Right ventricle myocardium superior (tissue), 1 donor: ENCODE results near the gene MAP2K7. TPM values are rescaled to one million over a fixed set of nuclear protein-coding genes. Genes with fewer than 3 reads are reported as not detected.
"Not testable (repeated sequence)": the region's sequence is repeated elsewhere in the genome, so short reads cannot be mapped to it uniquely, and the experiment has no call there.

Source experiments
- ATAC-seq: fragments of 200-7000 bp; cut with Tn5 transposase; one replicate; pipeline ENCODE4 v1.9.1; 2020; ENCODE audit warnings: mild to moderate bottlenecking; ENCODE audit not compliant: poor library complexity
- DNase-seq: peaks from one replicate; pipeline ENCODE4 v3.0.0-alpha.2; 2020
- intact Hi-C: fragments of 100-400 bp; cut with DNase I; formaldehyde crosslinking; loops from one replicate; pipeline ENCODE4 v1.11.2; 2022
- total RNA-seq: library from RNA; stranded (reverse); fragmentation: NEBNext Ultra II Directional; extraction: Animal tissue kit (Norgen Biotek cat#: 25700); gene quantifications from one replicate; pipeline ENCODE4 v1.2.1, GENCODE V29; 2021
- donor health status: DM: no; HTN: yes; CAD: no; lungs with severe emphysema.

MAP2K7 gene
- total RNA-seq, 1 donor from 2014 or later, result 27.5 TPM

DNA sequence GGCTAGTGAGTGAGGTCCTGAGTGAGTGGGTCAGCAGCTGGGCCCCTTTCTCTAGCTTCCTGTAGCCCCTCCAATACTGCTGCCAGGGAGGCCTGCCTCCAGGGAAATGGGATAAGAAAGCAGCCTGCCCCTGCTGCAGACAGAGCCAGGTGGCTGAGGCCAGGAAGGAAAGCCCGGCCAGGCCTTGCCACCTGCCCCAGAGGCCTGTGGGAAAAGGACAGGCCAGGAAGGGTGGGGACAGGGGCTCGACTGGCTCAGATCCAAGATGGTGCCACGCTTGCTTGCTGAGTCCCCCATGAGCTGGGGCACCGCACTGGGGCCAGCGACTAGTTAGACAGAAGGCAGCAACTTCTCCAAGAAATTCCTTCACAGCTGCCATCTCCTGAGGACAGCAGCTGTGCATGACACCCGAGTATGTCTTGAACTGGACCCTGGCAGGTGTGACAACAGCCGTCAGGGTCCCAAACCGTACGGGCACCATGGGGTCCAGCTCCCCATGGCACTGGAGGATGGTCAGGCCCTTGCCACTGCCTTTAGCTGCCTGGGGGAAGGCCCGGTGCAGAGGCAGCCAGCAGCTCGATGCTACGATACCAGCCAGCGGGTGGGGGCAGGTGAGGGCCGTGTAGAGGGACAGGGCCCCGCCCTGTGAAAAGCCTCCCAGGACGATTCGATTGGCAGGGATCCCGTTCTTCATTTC, 24.4 kb upstream of the MAP2K7 start:
- ATAC-seq, result no peak

DNA sequence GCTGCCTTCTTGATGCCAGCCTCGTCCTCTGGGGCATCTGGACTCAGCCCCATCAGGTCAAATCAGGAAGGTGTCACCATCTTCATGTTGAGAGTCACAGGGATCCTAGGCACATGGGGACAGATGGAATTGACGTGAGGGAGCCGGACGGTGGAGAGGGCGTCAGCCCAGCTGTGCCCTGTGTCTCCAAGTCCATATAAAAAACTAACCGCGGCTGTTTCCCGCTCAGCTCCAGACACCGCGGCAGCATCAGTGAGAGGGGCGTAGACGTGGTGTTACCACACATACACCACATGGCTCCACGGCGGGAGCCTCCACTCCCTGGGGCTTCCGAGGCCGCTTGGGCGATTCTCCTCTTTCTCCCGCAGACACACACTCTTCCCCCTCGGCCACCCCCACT, 23.8 kb upstream of the MAP2K7 start:
- intact Hi-C loops, result no loop called here
- DNase-seq (no peak), ATAC-seq (no peak)

More for the DNA sequence above, 24.4 kb upstream of the MAP2K7 start:
- intact Hi-C loops, result no loop called here
- DNase-seq, result no peak

GRCh38 chr19:7881910-7882309, 21.8 kb upstream of the MAP2K7 start:
- no peak for DNase-seq
- ATAC-seq, result no peak

GRCh38 chr19:7883105-7883504, 20.6 kb upstream of the MAP2K7 start:
- ATAC-seq (no peak), DNase-seq (no peak)
- intact Hi-C loops, result no loop called here

More at GRCh38 chr19:7881910-7882309, 21.8 kb upstream of the MAP2K7 start:
- intact Hi-C loops, result no loop called here

DNA sequence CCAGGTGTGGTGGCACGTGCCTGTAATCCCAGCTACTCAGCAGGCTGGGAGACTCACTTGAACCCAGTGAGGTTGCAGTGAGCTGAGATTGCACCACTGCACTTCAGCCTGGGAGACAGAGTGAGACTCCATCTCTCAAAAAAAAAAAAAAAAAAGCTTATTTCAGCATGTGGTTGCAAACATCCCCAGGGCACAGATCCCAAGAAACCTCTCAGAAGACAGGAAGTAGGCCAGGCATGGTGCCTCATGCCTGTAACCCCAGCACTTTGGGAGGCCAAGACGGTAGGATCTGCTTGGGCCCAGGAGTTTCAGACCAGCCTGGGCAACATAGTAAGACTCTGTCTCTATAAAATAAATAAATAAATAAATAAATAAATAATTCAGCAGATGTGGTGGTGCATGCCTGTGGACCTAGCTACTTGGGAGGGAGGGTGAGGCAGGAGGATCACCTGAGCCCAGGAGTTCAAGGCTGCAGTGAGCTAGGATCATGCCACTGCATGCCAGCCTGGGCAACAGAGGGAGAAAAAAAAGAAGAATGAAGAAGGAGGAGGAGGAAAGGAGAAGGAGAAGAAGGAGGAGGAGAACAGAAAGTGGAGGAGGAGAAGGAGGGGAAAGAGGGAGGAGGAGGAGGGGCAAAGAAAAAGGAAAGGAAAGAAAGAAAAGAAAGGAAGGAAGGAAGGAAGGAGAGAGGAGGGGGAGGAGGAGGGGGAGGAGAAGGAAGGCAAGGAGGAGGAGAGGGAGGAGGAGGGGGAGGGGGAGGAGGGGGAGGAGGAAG, 19.7 kb upstream of the MAP2K7 start:
- intact Hi-C loops, result no loop called here
- DNase-seq (no peak), ATAC-seq (no peak)

- no peak for DNase-seq
- no peak for ATAC-seq
- intact Hi-C loops, result no loop called here
These were observed 17.9 kb upstream of the MAP2K7 start for GRCh38 chr19:7885818-7886217.

GRCh38 chr19:7887408-7888144, 16.1 kb upstream of the MAP2K7 start:
- ATAC-seq, result no peak
- no peak for DNase-seq
- intact Hi-C loops, result no loop called here

- peak; percentile 91 for ATAC-seq
- DNase-seq, result no peak
- intact Hi-C loops, result no loop called here
These were observed 15.4 kb upstream of the MAP2K7 start, which contains the start of gene LRRC8E for GRCh38 chr19:7888145-7888825. LRRC8E (plus strand) TSS chr19:7888510; CDS start chr19:7895604, 7,094 bp downstream.

- intact Hi-C loops, result no loop called here
- DNase-seq, result no peak
- ATAC-seq, result peak; percentile 18
These were observed 14.9 kb upstream of the MAP2K7 start for GRCh38 chr19:7888826-7889217.

DNA sequence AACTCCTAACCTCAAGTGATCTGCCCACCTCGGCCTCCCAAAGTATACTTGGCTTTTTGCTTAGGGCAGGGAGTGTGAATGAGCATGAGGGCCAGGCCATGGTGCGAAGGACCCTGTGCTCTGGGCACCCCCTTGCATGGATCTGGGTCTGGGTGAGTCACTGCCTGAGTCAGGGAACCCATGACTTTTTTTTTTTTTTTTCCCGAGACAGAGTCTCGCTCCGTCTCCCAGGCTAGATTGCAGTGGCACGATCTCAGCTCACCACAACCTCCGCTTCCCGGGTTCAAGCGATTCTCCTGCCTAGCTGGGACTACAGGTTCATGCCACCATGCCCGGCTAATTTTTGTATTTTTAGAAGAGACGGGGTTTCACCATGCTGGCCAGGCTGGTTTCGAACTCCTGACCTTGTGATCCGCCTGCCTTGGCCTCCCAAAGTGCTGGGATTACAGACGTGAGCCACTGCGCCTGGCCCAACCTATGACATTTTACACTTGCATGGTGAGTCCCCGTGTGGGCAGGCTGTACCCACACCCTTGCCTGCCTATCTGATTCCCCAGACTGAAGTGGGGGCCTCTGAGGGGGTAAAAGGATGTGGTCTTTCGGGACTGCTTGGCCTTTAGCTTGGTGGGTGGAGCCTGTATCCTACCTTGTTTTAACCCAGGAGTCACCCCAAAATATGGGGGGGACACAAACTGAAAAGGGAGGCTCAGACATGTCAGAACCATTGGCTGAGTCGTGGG, 10.1 kb upstream of the MAP2K7 start:
- intact Hi-C loops, ATAC-seq, DNase-seq: not testable (repeated sequence)

DNA sequence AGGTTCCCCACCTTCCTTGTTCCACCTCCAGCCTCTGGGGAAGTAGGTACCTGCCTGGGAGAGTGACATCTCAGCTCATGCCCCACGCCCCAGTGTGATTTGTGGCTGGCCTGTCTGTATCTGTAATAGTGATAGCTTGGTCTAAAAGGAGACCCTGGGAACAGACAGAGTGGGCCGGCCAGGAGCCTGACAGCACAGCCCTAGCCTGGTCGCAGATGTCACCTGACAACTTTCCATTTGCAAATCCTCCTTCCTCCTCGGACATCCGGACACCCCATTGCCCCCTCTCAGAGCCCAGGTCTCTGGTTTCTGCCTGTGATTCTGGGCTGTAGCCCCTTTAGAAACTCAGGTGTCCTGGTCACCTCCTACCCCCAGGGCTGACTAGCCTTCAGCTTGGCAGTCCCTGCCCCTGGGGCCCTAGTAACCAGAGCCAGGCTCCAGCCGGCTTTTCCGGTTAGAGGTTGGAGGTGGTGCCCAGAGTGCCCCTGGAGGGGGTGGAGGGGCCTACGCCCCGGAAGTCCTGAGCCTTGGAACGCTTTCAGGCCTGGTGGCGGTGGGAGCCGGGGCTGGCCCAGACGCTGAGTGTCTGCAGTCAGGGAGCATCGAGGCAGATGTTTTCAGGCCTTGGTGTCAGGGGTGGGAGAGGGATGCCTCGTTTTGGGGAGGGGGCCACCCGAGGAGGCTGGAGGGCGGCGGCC, 8.9 kb upstream of the MAP2K7 start:
- no peak for DNase-seq
- intact Hi-C loops, result no loop called here
- ATAC-seq, result no peak

GRCh38 chr19:7895565-7895964, 8.1 kb upstream of the MAP2K7 start:
- intact Hi-C loops, result no loop called here
- DNase-seq, result no peak
- ATAC-seq, result peak; percentile 11

- DNase-seq, result no peak
- intact Hi-C loops, result no loop called here
- no peak for ATAC-seq
These were observed 6.4 kb upstream of the MAP2K7 start for GRCh38 chr19:7897292-7897691.

DNA sequence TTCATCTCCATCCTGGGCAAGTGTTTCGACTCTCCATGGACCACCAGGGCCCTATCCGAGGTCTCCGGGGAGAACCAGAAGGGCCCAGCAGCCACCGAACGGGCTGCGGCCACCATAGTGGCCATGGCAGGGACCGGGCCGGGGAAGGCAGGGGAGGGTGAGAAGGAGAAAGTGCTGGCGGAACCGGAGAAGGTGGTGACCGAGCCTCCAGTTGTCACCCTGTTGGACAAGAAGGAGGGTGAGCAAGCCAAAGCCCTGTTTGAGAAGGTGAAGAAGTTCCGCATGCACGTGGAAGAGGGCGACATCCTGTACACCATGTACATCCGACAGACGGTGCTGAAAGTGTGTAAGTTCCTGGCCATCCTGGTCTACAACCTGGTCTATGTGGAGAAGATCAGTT, 4.7 kb upstream of the MAP2K7 start:
- DNase-seq, result no peak
- no peak for ATAC-seq
- intact Hi-C loops, result no loop called here

GRCh38 chr19:7899751-7900378, 3.8 kb upstream of the MAP2K7 start:
- no peak for DNase-seq
- intact Hi-C loops, result no loop called here
- no peak for ATAC-seq

- ATAC-seq, result no peak
- intact Hi-C loops, result no loop called here
- DNase-seq, result no peak
These were observed 3.2 kb upstream of the MAP2K7 start for GRCh38 chr19:7900401-7900870.

DNA sequence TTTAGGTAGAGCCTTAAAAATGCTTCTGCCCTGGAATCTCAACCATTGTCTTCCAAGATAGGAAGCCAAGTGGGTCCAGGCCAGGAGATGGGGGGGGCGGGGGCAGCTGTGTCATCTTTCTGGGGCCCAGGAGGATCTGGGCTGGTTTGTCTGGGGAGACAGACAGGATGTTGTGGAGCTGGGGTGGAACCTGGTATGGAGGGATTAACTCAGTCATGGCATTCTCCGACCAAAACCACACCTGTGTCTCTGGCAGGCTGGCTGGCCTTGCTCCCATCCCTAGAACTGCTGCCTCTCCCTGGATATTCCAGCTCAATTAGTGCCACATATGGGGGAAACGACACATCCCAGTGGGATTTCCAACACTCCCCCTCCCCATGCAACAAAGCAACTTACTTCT, 2.7 kb upstream of the MAP2K7 start:
- intact Hi-C loops, result no loop called here
- no peak for DNase-seq
- no peak for ATAC-seq
